Diencephalon (tissue), 1 donor: Measurements from ENCODE around the gene LENG9. TPM values are rescaled to one million over a fixed set of nuclear protein-coding genes. Genes with fewer than 3 reads are reported as not detected.

Experiments used
- small RNA-seq: library from RNA; depleted of rRNA; stranded (forward); fragments of <200 nt; gene quantifications from one replicate; pipeline ENCODE3, GENCODE V24; 2014
- total RNA-seq: library from RNA; depleted of rRNA; stranded (reverse); fragments of >200 nt; gene quantifications from one replicate; pipeline ENCODE4 v1.2.3, GENCODE V29; 2014

LENG9 gene
- 1.6 TPM for total RNA-seq

GRCh38 chr19:54463531-54464043 lies at the start of gene LENG9:
LENG9 (minus strand) TSS chr19:54463778; CDS start chr19:54463526, 252 bp downstream.

GRCh38 chr19:54502518-54503048 lies 39.0 kb upstream of the LENG9 start, which contains the start of gene LAIR2:
LAIR2 (plus strand) TSS chr19:54502831; CDS start chr19:54502919, 88 bp downstream.

GRCh38 chr19:54473071-54473891 lies 9.7 kb upstream of the LENG9 start, which contains the start of gene CDC42EP5:
CDC42EP5 (minus strand) TSS chr19:54473296; CDS start chr19:54465547, 7,749 bp downstream.

GRCh38 chr19:54448774-54449700 lies 14.5 kb downstream of the LENG9 start, which contains the start of gene LENG8:
LENG8 (plus strand) TSS chr19:54449199; CDS start chr19:54451345, 2,146 bp downstream.

GRCh38 chr19:54415208-54415900 lies 48.2 kb downstream of the LENG9 start, which contains the start of gene TTYH1:
TTYH1 (plus strand) TSS chr19:54415464; CDS start chr19:54415553, 89 bp downstream.

Small RNAs within 50 kb of the gene (small RNA-seq; reads per million reads assigned to genes)
- not detected for gene AC245884.3

Other genes with a start within 250 kb of the LENG9 start
- gene LILRB3, start 240.8 kb downstream of the LENG9 start, total RNA-seq = 0.92 TPM
- gene LILRA6, start 221.0 kb downstream of the LENG9 start, total RNA-seq = 0.23 TPM
- gene LILRB5, start 206.5 kb downstream of the LENG9 start, total RNA-seq = 0.23 TPM
- gene LILRB2, start 182.7 kb downstream of the LENG9 start, total RNA-seq = 0.46 TPM
- gene LILRA5, start 150.6 kb downstream of the LENG9 start, total RNA-seq = 0.92 TPM
- 0.23 TPM for gene LILRA4, start 124.6 kb downstream of the LENG9 start, total RNA-seq
- gene LAIR1, start 98.8 kb downstream of the LENG9 start, total RNA-seq = 2.8 TPM
- 191 TPM for gene TTYH1, start 48.3 kb downstream of the LENG9 start, total RNA-seq
- 24.7 TPM for gene LENG8, start 14.6 kb downstream of the LENG9 start, total RNA-seq
- 1.2 TPM for gene CDC42EP5, start 9.5 kb upstream of the LENG9 start, total RNA-seq
- gene LAIR2, start 39.1 kb upstream of the LENG9 start, total RNA-seq = not detected
- gene LILRA2, start 110.0 kb upstream of the LENG9 start, total RNA-seq = 0.46 TPM
- gene LILRA1, start 129.9 kb upstream of the LENG9 start, total RNA-seq = 0.23 TPM
- 0.46 TPM for gene LILRB1, start 166.7 kb upstream of the LENG9 start, total RNA-seq
- gene LILRB4, start 199.2 kb upstream of the LENG9 start, total RNA-seq = 2.3 TPM